ENCODE results near the gene TSC22D2.

- TF ChIP-seq RAD21 (IDR thresholded peaks at IDR 0.05; ENCODE audit: low read length), result no peak
- no peak for TF ChIP-seq CHD1 (IDR thresholded peaks at IDR 0.05; ENCODE audit: low read depth, low read length)
- no peak for TF ChIP-seq MXI1 (IDR thresholded peaks at IDR 0.05; ENCODE audit: borderline replicate concordance, low read depth, low read length)
- no peak for TF ChIP-seq SMC3 (IDR thresholded peaks at IDR 0.05; ENCODE audit: low read depth, low read length)
- TF ChIP-seq, protein P1, sequence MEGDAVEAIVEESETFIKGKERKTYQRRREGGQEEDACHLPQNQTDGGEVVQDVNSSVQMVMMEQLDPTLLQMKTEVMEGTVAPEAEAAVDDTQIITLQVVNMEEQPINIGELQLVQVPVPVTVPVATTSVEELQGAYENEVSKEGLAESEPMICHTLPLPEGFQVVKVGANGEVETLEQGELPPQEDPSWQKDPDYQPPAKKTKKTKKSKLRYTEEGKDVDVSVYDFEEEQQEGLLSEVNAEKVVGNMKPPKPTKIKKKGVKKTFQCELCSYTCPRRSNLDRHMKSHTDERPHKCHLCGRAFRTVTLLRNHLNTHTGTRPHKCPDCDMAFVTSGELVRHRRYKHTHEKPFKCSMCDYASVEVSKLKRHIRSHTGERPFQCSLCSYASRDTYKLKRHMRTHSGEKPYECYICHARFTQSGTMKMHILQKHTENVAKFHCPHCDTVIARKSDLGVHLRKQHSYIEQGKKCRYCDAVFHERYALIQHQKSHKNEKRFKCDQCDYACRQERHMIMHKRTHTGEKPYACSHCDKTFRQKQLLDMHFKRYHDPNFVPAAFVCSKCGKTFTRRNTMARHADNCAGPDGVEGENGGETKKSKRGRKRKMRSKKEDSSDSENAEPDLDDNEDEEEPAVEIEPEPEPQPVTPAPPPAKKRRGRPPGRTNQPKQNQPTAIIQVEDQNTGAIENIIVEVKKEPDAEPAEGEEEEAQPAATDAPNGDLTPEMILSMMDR (conservative IDR thresholded peaks at IDR 0.05; ENCODE audit: low read depth, low read length), result no peak
These were observed 42.9 kb upstream of the TSC22D2 start for GRCh38 chr3:150365132-150365604.
